ENCODE results near the gene RFC1. TPM values are rescaled to one million over a fixed set of nuclear protein-coding genes. Genes with fewer than 3 reads are reported as not detected.
"Not testable (repeated sequence)": the region's sequence is repeated elsewhere in the genome, so short reads cannot be mapped to it uniquely, and the experiment has no call there.

The RFC1 gene
- total RNA-seq, 1 donor from 2014 or later: 23.9 TPM

- intact Hi-C loops (cut with DNase I): no loop called here
- ATAC-seq (no peak), DNase-seq (ENCODE audit: missing footprints) (no peak)
Measured at GRCh38 chr4:39279416-39279815, 86.7 kb downstream of the RFC1 start.

DNA sequence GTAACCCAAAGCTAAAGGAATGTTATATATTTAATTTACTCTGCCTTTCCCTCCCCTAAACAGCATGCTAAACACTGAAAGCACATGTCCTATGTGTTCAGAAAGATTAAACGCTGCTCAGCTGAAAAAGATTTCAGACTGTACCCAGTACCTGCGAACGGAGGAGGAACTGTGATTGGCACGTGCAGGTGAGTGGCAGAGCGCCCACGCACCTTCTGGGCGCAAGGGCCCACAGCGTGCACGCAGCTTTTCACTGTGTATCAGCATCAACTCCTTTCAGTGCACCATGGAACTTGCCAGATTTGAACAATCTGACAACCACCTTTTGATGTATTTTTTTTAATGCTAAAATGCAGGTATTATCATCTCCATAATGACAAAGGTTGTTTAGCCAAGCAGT lies 87.7 kb downstream of the RFC1 start:
- DNase-seq (ENCODE audit: missing footprints): no peak
- no peak for ATAC-seq
- intact Hi-C loops (cut with DNase I): no loop called here

- ATAC-seq; DNase-seq (ENCODE audit: missing footprints); intact Hi-C loops (cut with DNase I): not testable (repeated sequence)
Measured at GRCh38 chr4:39277661-39278060, 88.5 kb downstream of the RFC1 start.

DNA sequence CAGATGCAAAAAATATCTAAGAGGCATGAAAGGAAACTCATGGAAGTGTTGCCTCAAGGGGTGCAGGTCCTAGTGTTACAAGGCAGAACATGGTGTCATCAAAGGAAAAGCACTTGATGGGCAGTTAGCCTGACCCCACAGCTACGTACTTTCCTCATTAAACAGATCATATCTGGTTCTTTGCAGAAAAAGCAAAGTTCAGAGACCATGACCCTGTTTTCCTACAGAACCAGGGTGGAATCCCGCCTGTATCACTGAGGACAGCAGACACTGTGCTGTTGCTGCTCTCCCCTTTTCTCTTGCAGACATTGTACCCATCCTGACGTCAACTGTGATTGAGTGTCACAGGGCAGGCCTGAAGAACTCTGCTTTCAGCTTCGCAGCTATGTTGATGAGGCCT lies 91.7 kb downstream of the RFC1 start:
- intact Hi-C loops (cut with DNase I): no loop called here
- DNase-seq (ENCODE audit: missing footprints) (no peak), ATAC-seq (no peak)

- DNase-seq (ENCODE audit: missing footprints) (no peak), ATAC-seq (no peak)
- intact Hi-C loops (cut with DNase I): no loop called here
Measured at GRCh38 chr4:39263895-39264294, 102.3 kb downstream of the RFC1 start.

DNA sequence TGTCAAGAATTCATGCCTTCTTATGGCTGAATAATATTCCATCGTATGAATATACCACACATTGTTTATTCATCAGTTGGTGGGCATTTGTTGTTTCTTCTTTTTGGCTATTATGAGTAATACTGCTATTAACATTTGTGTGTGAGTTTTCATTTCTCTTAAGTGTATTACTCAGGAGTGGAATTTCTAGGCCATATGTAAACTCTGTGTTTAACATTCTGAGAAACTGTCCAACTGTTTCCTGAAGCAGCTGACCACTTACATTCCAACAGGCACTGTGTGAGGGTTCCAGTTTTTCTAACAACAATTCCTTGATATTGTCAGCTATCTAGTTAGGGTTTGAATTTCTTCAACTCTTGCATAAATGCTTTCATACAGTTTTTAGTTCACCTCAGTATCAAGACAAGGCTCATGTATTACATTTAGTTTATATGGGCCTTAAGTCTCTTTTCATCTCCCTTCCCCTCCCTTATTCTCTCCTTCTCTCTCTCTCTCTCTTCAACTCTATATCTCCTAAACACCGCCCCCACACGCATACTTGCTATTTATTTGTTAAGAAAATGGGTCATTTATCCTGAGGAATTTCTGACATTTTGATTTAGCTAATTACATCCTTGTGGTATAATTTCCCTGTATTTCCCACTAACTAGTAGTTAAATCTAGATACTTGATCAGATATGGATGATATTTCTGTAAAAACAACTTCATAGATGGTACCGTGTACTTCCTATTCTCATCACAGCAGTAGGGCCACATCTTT lies 106.4 kb downstream of the RFC1 start:
- DNase-seq (ENCODE audit: missing footprints) (no peak), ATAC-seq (no peak)
- intact Hi-C loops (cut with DNase I): no loop called here

DNA sequence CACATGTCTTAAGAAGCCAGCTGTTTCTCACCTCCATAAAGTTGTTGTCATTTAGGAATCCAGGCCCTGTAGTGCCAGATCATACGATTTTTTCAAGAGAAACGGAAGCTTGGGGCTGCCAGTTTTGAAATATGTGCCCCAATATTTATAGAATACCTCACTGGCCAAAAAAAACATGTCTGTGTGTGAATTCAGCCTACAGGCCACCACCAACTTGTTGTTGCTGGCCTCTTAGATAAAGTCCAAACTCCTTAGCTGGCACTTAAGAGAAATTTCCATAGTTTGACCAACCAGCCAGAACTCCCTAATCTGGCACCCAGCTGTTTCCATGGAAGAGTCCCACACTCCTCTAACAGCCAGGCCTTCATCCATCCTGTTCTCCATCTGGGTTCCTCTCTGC lies 109.7 kb downstream of the RFC1 start:
- no peak for DNase-seq (ENCODE audit: missing footprints)
- intact Hi-C loops (cut with DNase I): no loop called here
- ATAC-seq: no peak

DNA sequence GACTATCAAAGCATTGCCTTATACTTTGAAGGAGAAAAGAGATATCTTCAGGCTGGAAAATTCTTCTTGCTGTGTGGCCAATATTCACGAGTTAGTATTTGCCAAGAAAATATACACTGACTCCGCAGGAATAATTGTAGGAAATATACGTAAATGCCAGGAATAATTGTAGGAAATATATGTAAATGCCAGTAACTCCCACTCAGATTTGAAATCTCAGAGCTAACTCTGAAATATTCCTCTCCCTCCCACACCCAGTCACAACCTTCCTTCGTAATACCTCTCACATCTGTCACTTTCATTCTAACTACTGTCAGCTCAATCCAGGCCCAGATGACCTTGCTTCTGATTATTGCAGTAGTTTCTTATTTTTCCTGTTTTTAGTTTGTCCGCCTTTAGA lies 110.3 kb downstream of the RFC1 start:
- intact Hi-C loops (cut with DNase I): no loop called here
- DNase-seq (ENCODE audit: missing footprints) (no peak), ATAC-seq (no peak)

GRCh38 chr4:39255266-39255665 lies 110.9 kb downstream of the RFC1 start:
- DNase-seq (ENCODE audit: missing footprints) (no peak), ATAC-seq (no peak)
- intact Hi-C loops (cut with DNase I): no loop called here

- DNase-seq (ENCODE audit: missing footprints) (no peak), ATAC-seq (no peak)
- intact Hi-C loops (cut with DNase I): no loop called here
Measured at GRCh38 chr4:39243462-39243861, 122.7 kb downstream of the RFC1 start.

Small RNA genes lying within 50 kb of the gene (microRNA-seq; reads per million reads assigned to microRNA genes)
- not detected for gene MIR5591

Other genes with a start within 250 kb of the RFC1 start
- gene WDR19, start 183.8 kb downstream of the RFC1 start, total RNA-seq: 6.5 TPM
- 0.30 TPM for gene KLB, start 40.6 kb upstream of the RFC1 start, total RNA-seq
- gene RPL9, start 92.6 kb upstream of the RFC1 start, total RNA-seq: 828 TPM
- gene LIAS, start 92.7 kb upstream of the RFC1 start, total RNA-seq: 29.5 TPM
- gene UGDH, start 161.1 kb upstream of the RFC1 start, total RNA-seq: 16.6 TPM

All from Right ventricle myocardium inferior (tissue), 1 donor.